HG02678 (cell line): Measurements from ENCODE around the gene BASP1.
A peak's percentile ranks its signal among the peaks of the same experiment; 100 is the strongest.
"Not testable (repeated sequence)": the region's sequence is repeated elsewhere in the genome, so short reads cannot be mapped to it uniquely, and the experiment has no call there.

Experiments used
- ATAC-seq: cut with Tn5 transposase; IDR thresholded peaks from one replicate; pipeline ENCODE4 v1.9.1; 2021; ENCODE audit warnings: mild to moderate bottlenecking, moderate library complexity; ENCODE audit not compliant: unreplicated experiment

BASP1 gene

DNA sequence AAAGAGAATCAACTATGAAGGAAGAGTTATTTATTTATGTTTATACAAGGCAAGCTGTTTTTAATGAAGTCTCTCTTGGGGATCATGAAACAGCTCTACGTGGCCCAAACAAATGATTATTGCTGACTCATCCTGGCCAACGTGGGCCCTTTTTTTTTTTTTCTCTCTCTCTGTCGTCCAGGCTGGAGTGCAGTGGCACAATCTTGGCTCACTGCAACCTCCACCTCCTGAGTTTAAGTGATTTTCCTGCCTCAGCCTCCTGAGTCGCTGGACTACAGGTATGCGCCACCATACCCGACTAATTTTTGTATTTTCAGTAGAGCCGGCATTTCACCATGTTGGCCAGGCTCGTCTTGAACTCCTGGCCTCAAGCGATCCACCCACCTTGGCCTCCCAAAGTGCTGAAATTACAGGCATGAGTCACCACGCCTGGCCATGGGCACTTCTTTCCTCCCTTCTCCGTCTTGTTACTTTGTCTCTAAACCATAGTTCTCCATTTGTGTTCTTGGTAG lies 98.3 kb downstream of the BASP1 start:
- no peak for ATAC-seq

- ATAC-seq: peak; percentile 68
Observed at GRCh38 chr5:17316970-17317459, 99.6 kb downstream of the BASP1 start.

DNA sequence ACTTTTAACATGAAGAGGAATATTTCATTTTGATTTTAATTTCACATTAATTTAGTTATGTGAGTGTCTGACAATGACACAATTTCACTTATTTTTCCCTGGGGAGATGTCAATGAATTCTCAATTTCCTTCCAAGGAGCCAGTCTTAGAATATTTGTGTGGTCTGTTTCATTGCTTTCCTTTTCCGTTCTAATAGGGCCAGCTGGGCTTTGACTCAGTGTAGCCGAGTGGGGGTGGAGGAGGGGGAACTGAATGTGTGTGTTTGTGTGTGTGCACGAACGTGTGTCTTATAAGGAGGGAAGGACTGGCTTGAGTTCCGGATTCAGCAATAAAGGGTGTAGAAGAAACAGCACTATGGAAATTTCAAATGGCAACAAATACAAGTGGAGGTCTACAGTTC lies 100.0 kb downstream of the BASP1 start:
- peak; percentile 35 for ATAC-seq

- not testable (repeated sequence) for ATAC-seq
Observed at GRCh38 chr5:17319095-17319494, 101.7 kb downstream of the BASP1 start.

DNA sequence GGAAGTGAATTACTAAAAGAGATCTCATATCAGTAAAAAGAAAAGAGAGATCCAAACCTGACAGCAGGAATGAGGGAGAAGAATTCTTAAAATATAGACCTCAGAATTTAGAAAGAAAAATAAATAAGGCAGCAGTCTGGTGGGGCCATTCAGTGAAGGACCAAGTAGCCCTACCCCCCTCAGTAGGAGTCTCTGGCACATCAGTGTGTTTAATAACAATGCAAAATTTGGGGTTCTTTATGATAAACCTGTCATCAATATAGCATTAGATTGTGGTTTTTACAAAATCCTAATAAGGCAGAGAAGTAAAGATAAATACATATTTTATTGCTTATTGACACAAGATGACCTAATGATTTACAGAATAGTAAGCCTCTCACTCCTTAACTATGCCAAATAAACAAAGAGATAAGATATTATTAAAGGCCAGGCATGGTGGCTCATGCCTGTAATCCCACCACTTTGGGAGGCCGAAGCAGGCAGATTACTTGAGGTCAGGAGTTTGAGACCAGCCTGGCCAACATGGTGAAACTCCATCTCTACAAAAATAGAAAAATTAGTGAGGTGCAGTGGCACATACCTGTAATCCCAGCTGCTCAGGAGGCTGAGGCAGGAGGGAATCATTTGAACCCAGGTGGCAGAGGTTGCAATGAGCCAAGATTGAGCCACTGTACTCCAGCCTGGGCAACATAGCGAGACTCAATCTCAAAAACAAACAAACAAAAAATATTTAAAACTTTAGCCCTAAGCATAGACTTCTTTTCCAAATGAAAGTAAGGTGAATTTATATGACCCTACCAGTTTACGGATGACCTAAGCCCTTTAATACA lies 108.6 kb downstream of the BASP1 start:
- ATAC-seq: no peak
